GM21423 (cell line): Measurements from ENCODE around the gene ITPR2.

ENCODE experiments used
- ATAC-seq: cut with Tn5 transposase; IDR thresholded peaks from one replicate; pipeline ENCODE4 v1.9.1; 2021; ENCODE audit warnings: mild to moderate bottlenecking, moderate library complexity; ENCODE audit not compliant: unreplicated experiment

The ITPR2 gene

GRCh38 chr12:26711072-26711471 lies 121.9 kb downstream of the ITPR2 start:
- ATAC-seq, result no peak

GRCh38 chr12:26705851-26706250 lies 127.1 kb downstream of the ITPR2 start:
- ATAC-seq, result no peak

DNA sequence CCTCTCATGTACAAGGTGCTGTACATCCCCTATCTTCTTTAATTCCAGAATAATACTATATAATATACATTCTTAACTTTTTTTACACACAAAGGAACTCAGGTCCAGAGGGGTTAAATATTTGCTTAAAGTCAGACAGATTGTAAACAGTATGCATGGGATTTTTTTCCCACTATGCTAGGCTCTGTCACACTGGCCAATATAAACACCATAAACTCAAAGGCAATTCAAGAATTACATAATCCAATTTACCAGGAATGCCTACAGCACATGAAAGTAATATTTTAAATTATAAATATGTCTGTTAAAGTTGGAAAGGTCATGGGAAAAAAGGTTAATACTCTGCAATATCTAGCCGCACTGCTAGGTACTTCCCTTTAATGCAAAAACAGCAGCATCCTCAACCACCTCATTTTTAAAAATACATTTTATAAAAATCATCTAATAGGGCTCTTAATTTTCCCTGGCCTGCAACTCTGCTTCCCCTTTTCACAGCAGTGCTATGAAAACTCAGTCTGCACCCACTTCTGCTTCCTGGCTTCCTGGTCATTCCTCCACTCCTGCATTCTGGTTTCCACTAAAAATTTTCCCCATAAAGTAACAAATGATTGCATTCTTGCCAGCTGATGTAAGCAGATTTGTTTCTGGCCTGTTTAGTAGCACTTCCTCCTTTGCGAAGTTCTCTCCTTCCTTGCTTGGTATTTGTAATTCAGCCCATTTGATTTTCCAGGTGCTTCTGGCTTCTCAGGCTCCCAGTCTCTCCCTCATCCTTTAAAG lies 128.1 kb downstream of the ITPR2 start:
- no peak for ATAC-seq

GRCh38 chr12:26704214-26704613 lies 128.8 kb downstream of the ITPR2 start:
- no peak for ATAC-seq

- ATAC-seq, result no peak
Measured at GRCh38 chr12:26702741-26703140, 130.3 kb downstream of the ITPR2 start.

DNA sequence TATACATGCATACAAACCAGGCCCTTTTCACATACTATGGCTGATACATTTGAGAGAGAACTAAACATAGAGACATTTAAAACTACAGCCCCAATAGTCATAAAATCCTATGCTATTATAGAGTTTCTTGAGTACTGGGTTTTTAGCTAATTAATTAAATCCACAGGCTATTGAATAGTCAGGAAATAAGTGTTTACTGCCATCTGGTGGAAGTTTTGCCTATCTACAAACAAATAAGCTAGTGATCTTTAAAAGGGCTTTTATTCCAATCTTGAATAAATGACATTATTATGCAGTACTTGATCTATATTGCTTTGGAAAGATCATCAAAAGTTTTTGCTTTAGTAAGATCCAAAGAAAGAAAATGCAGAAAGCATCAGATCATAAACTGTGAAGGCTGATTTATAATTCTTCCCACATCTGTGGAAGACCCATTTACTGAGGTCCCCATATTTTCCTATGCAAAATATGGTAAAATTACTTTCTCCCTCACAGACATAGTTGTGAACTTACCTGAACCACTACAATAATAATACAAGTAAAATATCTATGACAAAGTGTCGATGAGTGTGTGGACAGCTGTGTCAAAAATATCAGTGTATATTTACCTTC lies 131.3 kb downstream of the ITPR2 start:
- ATAC-seq, result no peak

DNA sequence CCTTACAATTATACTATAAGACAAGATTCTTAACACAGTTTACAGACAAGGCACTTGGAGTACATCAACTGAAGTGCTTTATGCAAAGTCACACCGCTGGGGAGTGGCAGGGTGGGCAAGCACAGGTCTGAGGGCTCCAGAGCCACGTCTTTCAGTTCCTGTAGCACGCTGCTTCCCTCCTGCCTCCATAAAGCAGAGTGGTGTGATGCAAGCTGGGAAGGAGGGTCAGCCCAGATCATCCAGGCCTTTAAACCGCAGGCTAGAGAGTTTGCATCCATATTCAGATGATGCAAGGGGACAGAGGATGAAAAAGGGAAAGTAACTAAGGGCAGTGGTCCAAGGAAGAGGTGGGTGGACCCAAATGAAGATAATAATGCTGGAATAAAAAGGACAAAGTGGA lies 132.6 kb downstream of the ITPR2 start:
- no peak for ATAC-seq

DNA sequence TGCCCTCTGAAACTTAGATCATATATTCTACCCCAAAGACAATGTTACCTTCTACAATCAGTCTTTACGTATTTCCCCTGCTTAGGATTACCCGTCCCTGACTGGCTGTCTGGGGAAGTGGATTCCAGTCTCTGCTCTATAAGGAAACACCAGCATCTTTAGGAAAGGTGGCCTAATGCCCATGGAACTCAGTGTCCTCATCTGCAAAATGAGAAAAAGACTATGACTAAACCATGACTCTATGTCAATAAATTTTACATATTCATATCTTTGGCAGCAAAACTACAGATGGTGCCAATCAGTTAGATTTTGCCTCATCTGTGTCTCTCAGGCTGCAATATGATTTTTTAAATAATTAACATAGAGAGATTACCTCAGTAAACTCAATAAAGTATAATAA lies 133.8 kb downstream of the ITPR2 start:
- ATAC-seq, result no peak

GRCh38 chr12:26698186-26698585 lies 134.8 kb downstream of the ITPR2 start:
- no peak for ATAC-seq

- ATAC-seq, result no peak
Measured at GRCh38 chr12:26697217-26697616, 135.8 kb downstream of the ITPR2 start.

- no peak for ATAC-seq
Measured at GRCh38 chr12:26696613-26697092, 136.3 kb downstream of the ITPR2 start.

DNA sequence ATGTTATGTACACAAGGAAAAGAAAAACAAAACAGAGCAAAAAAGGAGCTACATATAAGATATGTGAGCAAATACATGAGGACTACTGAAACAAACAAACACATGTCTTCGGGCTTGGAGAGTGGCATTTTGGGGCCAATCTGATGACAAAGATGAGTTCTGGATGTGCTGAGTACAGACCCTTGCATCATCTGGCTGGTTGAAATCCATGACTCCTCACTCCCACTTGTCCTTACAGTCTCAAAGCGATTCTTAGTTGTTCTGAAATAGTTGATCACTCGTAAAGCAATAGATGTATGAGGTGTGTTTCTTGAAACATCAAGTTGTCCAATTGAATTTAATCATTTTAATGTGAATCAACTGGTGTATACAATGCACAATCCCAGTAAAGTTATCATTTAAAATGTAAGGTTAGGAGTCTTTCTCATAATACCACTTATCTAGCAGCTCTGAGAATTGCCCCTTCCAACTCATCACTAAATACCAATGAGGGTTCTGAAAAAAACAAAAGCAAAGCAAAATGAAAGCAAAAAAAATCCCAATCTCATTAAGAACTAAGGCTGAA lies 136.9 kb downstream of the ITPR2 start:
- no peak for ATAC-seq

DNA sequence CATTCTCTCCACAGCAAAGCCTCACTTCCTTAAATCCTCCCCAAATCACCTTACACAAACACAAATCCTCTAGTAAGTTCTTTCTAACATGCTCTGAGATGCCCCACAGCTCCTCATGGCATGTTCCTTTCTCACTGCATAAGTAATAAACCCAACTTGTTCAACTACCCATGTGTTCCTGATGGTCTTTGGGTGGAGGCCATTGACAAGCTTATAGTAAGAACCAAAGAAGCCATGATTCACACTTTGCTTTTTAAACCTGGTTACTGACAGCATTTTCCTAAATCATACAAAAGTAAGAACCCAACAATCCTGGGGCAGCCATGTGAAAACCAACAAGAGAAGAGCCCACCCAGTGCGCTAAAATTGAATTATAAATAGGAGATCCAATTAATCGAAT lies 138.6 kb downstream of the ITPR2 start:
- no peak for ATAC-seq

GRCh38 chr12:26692407-26692806 lies 140.6 kb downstream of the ITPR2 start:
- ATAC-seq, result no peak

- no peak for ATAC-seq
Measured at GRCh38 chr12:26691234-26691970, 141.6 kb downstream of the ITPR2 start.

DNA sequence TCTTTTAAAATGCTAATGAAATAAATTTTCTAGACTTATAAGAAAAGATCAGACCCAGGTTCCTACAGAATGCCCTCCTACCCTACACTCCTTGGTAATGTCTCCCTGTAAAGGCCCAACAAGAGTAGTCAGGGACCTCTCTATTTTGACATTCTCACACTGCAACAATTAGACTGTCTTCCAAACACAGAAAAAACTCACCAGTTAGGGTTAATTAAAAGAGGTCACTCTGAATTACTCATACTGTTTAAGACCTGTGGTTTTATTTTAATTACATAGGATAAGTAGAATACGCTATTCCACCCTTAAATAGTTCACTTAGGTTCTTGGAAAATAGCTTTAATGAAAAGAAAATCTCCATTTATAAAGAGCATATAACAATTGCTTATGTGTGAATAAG lies 142.4 kb downstream of the ITPR2 start:
- ATAC-seq, result no peak

- no peak for ATAC-seq
Measured at GRCh38 chr12:26689281-26689841, 143.6 kb downstream of the ITPR2 start.

DNA sequence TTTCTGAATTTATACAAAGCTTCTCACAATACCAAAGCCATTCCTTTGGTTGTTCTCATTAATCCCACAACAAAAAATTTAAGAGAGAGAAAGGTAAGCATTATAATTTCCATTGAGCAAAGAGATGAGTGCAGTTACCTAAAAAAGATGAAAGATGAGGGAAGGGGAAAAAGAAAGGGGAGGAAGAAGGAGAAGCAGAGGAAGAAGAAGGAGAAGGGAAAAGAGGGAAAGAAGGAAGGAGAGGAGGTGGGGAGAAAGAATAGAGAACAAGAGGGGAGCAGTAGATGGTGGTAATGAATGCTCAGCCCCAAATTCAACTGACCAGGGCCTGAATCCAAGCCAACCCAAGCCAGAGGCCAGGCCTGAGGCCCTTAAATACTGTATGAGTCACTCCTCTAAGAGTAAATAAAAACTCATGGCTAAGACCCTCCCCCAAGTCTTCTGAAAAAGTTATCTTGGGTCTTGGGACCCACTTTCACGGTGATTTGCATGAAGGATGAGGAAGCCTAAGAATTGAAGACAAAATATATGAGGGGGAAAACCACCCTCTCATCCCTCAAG lies 144.6 kb downstream of the ITPR2 start:
- no peak for ATAC-seq

DNA sequence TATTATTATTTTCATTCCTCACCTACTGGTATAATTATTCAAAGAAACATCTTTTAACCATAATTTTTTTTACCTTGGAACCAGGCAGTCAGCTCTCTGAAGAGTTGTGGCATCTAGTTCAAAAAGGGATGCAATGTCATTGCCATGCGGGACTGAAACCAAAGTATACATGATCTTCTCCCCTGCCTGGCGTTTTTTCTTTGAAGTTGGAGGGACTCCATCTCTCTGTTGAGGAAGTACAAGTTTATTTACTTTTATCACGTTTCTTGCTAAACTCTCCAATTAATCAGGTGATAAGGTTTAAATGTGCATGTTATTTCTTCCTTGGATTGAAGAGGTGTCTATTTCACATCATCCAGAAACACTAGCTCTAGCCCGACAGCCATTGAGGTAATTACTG lies 146.6 kb downstream of the ITPR2 start:
- ATAC-seq, result no peak

DNA sequence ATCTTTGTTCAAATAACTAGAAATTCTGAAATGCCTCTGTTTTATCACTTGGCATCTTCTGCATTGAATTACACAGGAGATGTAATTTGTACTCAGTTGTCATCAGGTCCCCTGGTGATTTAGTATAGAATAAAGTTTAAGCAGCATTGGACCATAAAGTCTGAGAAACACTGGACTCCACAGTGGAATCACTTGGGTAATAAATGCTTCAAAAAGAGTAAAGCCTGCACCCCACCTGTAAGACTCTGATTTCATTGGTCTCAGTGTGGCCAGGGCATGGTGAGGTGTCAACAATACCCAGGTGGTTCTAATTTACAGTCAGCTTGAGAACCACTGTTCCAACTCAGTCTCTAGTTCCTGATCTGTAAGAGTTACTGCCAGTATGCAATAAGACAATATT lies 148.9 kb downstream of the ITPR2 start:
- no peak for ATAC-seq

- no peak for ATAC-seq
Measured at GRCh38 chr12:26683443-26683842, 149.6 kb downstream of the ITPR2 start.
